GM19467 (cell line): ENCODE data around the gene THRA.

Source experiments
- ATAC-seq: cut with Tn5 transposase; IDR thresholded peaks from one replicate; pipeline ENCODE4 v1.9.1; 2021; ENCODE audit warnings: mild to moderate bottlenecking, moderate library complexity; ENCODE audit not compliant: unreplicated experiment

Gene THRA, protein sequence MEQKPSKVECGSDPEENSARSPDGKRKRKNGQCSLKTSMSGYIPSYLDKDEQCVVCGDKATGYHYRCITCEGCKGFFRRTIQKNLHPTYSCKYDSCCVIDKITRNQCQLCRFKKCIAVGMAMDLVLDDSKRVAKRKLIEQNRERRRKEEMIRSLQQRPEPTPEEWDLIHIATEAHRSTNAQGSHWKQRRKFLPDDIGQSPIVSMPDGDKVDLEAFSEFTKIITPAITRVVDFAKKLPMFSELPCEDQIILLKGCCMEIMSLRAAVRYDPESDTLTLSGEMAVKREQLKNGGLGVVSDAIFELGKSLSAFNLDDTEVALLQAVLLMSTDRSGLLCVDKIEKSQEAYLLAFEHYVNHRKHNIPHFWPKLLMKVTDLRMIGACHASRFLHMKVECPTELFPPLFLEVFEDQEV

DNA sequence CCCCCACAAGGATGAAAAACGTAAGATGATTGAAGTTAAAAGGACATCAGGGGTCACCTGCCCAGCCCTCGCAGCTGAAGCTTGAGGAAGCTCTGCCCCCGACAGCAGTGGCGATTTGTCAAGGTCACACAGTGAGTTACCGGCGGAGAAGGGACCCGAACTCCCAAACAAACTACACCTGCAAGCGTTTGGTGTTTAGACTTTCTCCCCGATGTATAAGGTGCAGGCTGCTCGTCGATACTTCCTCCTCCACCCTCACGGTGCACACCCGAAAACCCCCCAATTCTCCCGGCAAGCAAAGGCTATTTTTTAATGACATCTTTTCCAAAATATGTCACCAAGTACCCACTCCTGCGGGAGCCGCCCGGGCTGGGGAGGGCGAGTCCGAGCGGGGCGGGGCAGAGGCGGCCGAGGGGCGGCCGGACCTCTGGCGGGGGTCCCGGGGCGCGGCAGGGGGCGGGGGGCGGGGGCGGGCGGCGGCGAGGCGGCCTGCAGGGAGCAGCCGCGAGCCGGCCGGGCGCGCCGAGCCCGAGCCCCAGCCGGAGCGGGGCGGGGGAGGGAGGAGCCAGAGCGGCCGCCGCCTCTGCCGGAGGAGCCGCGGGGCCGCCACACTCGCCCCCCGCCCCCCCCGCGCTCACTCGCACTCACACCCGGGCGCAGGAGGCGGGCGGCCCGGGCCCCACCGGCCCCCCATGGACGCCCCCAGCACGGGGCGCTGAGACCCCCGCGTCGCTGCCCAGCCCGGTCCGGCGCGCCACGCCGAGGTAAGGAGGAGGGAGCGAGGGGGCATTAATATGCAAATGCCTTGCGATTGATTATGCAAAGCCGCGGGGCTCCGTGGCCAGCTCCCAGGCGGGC lies at the start of gene THRA:
Gene THRA (plus strand): TSS at position 637 of the 858 bp plus-strand sequence. CDS start 11,524 bp downstream, outside the sequence.
- no peak for ATAC-seq

DNA sequence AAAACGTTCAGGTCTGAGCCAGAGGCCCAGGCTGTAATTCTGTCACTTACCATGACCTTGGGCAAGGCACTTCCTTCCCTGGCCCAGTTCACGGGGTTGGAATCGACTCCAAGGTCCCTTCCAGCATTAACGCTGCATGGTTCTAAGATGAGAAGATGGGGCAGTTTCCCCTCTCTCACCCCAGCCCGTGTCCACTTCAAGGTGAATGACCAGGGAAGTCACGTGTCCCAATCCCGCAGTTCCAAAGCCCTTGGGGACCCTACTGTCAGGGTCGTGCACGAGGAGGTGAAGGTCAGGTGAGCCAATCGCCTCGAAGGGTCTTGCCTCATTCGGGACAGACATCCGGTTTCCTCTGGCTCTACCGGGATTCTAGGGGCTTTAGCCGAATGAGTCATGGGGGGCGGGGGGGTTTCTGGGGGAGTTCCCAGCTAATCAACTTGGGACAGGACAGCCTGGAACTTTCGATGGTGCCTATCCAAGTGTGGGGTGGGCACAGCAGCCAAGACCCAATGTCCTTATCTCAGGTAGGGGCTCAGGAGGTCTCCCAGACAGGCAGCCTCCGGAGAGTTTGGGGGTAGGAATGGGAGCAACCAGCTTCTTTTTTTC lies 48.3 kb upstream of the THRA start:
- no peak for ATAC-seq

DNA sequence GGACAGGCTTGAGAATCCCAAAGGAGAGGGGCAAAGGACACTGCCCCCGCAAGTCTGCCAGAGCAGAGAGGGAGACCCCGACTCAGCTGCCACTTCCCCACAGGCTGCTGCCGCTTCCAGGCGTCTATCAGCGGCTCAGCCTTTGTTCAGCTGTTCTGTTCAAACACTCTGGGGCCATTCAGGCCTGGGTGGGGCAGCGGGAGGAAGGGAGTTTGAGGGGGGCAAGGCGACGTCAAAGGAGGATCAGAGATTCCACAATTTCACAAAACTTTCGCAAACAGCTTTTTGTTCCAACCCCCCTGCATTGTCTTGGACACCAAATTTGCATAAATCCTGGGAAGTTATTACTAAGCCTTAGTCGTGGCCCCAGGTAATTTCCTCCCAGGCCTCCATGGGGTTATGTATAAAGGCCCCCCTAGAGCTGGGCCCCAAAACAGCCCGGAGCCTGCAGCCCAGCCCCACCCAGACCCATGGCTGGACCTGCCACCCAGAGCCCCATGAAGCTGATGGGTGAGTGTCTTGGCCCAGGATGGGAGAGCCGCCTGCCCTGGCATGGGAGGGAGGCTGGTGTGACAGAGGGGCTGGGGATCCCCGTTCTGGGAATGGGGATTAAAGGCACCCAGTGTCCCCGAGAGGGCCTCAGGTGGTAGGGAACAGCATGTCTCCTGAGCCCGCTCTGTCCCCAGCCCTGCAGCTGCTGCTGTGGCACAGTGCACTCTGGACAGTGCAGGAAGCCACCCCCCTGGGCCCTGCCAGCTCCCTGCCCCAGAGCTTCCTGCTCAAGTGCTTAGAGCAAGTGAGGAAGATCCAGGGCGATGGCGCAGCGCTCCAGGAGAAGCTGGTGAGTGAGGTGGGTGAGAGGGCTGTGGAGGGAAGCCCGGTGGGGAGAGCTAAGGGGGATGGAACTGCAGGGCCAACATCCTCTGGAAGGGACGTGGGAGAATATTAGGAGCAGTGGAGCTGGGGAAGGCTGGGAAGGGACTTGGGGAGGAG lies 47.5 kb upstream of the THRA start, which contains the start of gene CSF3:
Gene CSF3 (plus strand): TSS at position 436 of the 993 bp plus-strand sequence. CDS start 35 bp downstream, at position 471.
- no peak for ATAC-seq

DNA sequence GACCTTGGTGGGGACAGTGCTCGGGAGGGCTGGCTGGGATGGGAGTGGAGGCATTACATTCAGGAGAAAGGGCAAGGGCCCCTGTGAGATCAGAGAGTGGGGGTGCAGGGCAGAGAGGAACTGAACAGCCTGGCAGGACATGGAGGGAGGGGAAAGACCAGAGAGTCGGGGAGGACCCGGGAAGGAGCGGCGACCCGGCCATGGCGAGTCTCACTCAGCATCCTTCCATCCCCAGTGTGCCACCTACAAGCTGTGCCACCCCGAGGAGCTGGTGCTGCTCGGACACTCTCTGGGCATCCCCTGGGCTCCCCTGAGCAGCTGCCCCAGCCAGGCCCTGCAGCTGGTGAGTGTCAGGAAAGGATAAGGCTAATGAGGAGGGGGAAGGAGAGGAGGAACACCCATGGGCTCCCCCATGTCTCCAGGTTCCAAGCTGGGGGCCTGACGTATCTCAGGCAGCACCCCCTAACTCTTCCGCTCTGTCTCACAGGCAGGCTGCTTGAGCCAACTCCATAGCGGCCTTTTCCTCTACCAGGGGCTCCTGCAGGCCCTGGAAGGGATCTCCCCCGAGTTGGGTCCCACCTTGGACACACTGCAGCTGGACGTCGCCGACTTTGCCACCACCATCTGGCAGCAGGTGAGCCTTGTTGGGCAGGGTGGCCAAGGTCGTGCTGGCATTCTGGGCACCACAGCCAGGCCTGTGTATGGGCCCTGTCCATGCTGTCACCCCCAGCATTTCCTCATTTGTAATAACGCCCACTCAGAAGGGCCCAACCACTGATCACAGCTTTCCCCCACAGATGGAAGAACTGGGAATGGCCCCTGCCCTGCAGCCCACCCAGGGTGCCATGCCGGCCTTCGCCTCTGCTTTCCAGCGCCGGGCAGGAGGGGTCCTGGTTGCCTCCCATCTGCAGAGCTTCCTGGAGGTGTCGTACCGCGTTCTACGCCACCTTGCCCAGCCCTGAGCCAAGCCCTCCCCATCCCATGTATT lies 46.5 kb upstream of the THRA start:
- ATAC-seq, result no peak

DNA sequence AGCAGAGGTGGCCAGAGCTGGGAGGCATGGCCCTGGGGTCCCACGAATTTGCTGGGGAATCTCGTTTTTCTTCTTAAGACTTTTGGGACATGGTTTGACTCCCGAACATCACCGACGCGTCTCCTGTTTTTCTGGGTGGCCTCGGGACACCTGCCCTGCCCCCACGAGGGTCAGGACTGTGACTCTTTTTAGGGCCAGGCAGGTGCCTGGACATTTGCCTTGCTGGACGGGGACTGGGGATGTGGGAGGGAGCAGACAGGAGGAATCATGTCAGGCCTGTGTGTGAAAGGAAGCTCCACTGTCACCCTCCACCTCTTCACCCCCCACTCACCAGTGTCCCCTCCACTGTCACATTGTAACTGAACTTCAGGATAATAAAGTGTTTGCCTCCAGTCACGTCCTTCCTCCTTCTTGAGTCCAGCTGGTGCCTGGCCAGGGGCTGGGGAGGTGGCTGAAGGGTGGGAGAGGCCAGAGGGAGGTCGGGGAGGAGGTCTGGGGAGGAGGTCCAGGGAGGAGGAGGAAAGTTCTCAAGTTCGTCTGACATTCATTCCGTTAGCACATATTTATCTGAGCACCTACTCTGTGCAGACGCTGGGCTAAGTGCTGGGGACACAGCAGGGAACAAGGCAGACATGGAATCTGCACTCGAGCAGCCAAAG lies 45.2 kb upstream of the THRA start:
- ATAC-seq, result no peak

DNA sequence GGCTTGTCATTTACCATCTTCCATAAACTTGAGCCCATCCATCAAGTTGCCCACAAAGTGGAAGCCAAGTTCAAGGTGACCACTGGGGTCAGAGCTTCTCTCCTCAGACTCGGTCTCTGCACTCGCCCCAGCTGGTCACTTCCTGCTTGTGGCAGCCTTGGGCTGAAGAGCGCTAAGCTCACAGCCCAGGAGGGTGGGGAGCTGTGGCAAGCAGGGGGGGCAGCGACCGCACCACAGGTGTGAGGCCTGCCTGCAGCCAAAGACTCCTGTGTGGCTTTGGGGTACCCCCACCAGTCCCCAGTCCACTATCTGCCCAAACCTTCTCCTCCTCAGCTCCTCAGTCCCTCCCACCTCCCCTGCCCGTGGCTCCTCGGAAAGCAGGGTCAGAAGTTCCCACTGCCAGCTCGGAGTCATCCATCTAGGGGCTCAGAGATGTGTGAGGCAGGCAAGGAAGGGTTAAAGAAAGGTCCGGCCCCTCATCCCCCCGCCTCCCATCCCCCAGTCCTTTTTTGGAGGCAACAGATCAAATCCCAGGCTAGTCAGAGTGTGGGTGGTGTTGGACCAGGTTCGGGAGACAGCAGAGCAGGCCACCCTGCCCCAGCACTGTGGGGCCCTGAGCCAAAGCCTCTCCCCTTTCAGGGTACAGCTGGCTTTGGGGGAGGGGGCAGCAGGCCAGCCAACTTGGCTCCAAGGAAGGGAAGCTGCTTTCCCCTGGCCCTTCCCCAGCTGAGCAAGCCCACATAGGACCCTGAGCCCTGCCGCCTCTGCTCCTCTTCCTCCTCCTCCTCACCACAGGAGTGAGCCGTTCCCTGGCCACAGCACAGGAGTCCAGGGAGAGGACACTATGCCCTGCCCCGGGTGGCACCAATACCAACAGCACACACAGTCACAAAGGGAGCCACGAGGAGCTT lies 44.3 kb upstream of the THRA start:
- no peak for ATAC-seq

DNA sequence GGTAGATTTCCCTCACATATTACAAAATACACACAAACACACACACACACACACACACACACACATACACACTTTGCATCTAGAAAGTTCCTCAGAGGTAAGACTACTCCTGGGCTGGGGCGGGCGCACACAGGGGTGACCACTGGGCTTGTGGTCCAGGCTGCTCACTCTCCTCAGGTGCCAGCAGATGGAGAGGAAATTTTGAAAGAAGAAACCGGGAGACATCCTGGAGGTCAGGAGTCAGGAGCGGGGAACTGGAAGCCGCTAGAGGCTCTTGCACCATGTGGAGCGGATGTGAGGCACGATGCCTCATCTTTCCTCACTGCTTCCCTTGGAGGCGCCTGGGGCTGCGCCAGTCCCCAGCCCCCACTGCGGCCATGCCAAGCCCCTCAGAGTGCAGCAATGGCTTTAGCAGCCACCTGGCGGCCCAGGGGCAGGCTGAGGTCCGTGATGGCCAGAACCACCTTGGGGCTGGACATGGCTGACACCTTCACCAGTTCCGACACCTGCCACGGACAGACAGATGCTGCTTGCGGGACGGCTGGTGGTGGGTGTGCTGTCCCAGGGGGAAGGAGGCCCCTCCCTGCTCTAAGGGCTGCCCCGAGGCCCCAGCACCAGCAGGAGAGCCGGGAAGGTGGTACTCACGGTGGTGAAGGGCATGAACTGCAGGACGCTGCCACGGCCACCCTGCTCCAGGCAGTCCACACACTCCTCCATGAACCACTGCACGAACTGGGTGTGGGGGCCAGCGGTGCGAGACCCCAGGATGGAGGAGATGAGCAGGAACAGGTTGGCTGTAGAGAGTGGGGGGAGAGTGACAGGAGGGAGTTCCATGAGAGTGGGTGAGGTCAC lies 43.4 kb upstream of the THRA start:
- no peak for ATAC-seq

DNA sequence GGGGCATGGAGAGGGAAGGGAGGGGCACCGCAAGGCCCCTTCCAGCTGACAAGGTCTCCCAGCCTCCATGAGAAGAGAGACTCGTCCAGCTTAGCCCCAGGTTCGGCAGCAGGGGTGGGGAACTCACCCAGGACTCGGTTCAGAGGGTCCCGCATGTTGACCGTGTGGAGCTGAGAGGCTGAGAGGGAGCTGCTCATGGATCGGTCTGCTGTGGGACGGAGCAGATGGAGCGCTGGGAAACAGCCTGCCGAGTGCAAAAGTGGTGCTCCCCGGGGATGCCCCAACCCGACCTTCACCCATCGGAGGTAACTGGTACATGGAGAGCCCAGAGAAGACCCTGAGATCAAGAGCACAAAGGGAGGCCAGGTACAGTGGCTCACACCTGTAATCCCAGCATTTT lies 42.6 kb upstream of the THRA start:
- no peak for ATAC-seq

DNA sequence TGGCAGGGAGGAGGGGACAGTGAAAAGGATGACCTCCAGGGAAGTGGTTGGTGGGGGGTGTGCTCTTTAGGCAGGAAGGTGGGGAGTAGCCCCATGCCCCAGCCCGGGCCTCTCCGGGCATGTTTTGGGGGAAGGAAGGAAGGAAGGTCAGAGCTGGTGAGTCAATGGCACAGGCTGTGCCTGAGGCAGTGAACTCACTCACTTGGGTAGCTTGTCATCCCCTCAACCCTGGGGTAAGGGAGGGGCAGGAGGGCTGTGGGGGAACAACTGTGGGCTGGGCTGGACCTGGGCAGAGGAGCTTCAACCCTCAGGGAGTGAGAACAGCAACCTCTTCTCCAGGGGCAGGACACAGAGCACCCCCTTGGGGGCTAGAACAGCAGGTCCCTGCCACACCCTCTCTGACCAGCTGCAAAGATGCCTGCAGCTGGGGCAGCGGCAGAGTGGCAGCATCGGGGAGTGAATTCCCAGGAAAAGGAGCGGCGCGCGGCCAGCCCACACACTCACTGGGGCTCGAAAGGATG lies 41.3 kb upstream of the THRA start:
- no peak for ATAC-seq

DNA sequence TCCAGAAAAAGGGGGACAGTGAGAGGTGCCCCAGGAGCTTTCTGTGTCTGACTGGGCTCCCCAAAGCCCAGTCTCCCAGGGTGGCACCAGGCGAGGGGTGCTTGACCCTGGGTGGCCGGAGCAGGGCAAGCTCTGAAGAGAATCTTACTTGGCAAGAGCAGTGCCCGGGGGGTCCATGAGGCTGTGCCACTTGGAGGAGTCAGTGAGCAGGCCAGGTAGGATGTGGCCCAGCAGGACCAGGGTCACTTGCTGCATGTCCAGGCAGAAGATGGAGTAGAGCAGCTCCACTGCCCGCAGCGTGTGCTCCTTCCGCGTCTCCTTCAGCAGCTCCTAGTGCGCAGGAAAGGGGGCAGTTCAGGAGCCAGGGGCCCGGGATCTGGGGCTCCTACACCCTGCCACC lies 40.3 kb upstream of the THRA start:
- no peak for ATAC-seq

DNA sequence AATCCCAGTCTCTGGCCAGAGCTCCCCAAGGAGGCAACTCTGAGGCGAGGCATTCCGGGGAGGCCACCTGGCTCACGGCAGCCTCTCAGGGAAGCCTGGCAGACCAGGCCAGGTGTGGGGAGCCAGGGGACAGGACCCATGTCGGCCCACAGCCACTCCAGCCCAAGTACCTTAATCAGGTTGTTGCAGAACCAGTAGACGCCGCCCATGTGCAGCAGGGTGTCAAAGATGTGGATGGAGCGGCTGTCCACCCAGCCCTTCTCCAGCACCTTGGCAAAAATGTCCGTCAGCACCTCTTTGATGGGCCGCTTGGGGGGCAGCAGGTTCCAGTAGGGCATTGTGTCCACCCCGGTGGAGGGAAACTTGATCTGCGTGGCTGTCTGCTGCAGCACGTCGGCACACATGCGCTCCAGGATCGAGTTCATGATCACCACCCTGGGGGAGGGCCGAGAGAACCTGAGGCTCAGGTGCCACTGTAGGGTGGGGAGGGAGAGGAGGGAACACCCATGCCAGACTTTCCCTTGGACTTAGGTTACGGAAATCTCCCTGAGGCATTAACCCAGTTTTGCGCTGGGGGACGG lies 39.7 kb upstream of the THRA start:
- ATAC-seq, result no peak

DNA sequence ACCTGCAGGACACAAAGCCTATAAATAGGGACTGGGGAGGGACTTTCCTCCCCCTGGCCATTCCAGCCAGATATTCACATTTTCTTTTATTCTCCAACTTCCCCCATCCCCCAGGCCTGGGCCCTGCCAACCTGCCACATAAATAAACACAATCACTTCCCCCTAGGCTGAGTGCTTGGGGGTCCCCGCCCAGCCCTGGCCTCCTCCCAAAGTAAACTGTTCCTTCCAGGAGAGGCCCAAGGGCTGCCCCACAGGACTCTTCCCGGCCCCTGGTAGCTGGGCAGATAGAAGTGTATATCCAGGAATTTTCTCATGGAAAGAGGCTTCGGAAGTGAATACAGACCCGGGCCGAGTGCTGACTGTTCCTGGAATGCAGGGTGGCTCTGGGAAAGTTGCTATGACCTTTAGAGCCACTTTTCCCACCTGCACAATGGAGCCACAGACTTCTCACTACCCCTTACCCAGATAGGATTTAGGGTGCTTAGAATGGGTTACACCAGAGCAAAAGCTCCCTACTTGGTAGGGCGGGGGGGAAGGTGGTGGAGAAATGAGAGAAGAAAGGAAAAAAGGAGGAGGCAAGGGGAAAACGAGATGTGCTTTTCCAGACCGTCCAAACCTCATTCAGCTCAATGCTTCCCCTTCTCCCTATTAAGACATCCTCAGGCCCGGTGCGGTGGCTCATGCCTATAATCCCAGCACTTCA lies 39.0 kb upstream of the THRA start:
- ATAC-seq, result no peak

DNA sequence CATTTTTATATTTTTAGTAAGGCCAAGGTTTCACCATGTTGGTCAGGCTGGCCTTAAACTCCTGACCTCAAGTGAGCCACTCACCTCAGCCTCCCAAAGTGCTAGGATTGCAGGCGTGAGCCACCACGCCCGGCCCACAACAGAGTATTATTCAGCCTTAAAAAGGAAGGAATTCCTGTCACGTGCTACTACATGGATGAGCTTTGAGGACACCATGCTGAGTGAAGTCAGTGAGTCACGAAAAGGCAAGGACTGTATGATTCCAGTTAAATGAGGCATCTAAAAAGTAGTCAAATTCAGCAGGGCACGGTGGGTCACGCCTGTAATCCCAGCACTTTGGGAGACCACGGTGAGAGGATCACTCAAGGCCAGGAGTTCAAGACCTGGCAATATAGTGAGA lies 37.9 kb upstream of the THRA start:
- no peak for ATAC-seq

DNA sequence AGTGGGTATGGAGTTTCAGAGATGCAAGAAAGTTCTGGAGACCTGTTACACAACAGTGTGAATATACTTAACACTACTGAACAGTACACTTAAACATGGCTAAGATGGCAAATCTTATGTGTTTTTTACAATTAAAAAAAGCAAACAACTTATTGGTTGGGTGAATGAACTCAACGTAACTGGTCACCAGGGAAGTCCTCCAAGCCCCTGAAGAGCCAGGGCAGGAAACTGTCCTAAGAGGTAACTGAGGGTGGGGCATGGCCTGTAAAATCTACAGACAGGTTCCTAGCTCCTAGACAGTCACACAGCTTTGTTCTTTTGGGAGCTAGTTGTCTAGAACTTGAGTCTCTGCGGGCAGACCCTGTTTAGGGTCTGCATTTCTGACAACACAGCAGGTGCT lies 37.2 kb upstream of the THRA start:
- ATAC-seq, result no peak
